GM13977 (cell line): ENCODE data around the gene BCO2.
"Not testable (repeated sequence)": the region's sequence is repeated elsewhere in the genome, so short reads cannot be mapped to it uniquely, and the experiment has no call there.

Experiments
- DNase-seq: peaks from one replicate; pipeline ENCODE4 v3.0.0; 2012; ENCODE audit warnings: low spot score
- CTCF ChIP-seq: IDR thresholded peaks from 2 replicates; pipeline ENCODE4 v1.5.1; 2012; ENCODE audit warnings: mild to moderate bottlenecking, control low read depth; ENCODE audit not compliant: insufficient read depth; ENCODE audit errors: extremely low read depth, missing control alignments
- in situ Hi-C: fragments of 300-500 bp; cut with MboI; formaldehyde crosslinking; loops from one replicate; pipeline ENCODE4 v1.12.0; 2022; ENCODE audit warnings: low sequenced_read_pairs, low pct_unique_long_range_greater_than_20kb, mixed read lengths, inconsistent platforms; ENCODE audit not compliant: unreplicated experiment

Gene BCO2

GRCh38 chr11:112177589-112177988 lies 2.3 kb downstream of the BCO2 start:
- in situ Hi-C loops: no loop called here
- DNase-seq: no peak

DNA sequence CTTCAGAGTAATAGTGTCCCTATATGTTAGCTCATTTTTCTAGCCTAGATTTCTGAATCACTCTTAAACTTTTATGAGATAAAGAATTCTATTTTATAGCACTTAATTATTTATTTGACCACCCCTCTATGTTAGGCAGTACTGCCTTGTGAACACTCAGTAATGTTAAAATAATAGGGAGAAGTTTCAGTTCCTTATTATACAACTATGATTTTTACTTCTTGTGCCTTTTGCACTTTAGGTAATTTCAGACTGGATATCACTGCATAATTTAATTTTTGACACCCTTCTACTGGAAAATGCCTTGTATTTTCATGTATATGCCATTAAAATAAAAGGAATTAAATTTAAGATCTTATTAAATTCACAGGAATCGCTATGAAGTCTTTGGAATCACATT lies 3.1 kb downstream of the BCO2 start:
- no peak for TF ChIP-seq CTCF
- DNase-seq: no peak
- in situ Hi-C loops: no loop called here

More at GRCh38 chr11:112177589-112177988, 2.3 kb downstream of the BCO2 start:
- TF ChIP-seq CTCF: no peak

DNA sequence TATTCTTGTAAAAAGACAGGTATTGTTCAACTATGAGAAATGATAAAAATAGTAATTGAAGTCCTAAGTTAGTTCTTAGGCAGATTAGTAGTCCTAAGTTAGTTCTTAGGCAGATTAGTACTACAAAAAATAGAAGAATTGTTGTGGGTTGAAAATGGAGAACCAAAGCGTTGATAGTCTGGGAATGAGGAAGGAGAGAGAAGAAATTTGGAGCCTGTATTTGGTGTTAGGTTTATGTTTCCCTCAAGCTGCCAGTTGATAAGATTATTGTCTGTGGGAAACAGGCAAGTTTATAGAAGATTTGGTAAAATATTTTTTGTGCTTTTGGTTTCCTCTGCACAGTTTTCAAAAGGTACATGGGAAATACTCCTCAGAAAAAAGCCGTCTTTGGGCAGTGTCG lies 3.6 kb downstream of the BCO2 start:
- in situ Hi-C loops: no loop called here

DNA sequence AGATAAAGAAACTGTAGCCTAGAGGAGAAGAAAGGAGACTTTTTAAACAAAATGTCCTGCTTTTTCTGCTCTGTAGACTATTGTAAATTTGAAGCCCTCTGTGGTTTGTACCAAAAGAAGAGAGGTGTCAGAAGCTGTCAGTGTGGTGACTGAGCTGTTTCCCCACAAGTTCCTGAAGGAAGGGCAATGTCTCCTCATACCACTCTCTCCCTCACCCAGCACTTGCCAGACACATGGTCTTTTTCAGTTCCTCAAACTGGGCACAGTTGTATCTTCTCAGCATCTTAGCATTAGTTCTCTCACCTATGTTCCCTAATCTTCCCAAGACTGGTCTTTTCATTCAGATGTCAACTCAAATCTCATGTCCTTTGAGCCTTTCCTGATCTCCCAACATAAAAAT lies 4.3 kb downstream of the BCO2 start:
- no peak for DNase-seq
- TF ChIP-seq CTCF: no peak
- in situ Hi-C loops: no loop called here

More for the DNA sequence above, 3.6 kb downstream of the BCO2 start:
- TF ChIP-seq CTCF: no peak
- DNase-seq: no peak

GRCh38 chr11:112182867-112183266 lies 7.6 kb downstream of the BCO2 start:
- TF ChIP-seq CTCF: no peak
- DNase-seq: no peak
- in situ Hi-C loops: no loop called here

GRCh38 chr11:112185883-112186282 lies 10.6 kb downstream of the BCO2 start:
- in situ Hi-C loops: no loop called here
- no peak for TF ChIP-seq CTCF
- no peak for DNase-seq

GRCh38 chr11:112186304-112186703 lies 11.0 kb downstream of the BCO2 start:
- in situ Hi-C loops: no loop called here
- no peak for DNase-seq
- no peak for TF ChIP-seq CTCF

DNA sequence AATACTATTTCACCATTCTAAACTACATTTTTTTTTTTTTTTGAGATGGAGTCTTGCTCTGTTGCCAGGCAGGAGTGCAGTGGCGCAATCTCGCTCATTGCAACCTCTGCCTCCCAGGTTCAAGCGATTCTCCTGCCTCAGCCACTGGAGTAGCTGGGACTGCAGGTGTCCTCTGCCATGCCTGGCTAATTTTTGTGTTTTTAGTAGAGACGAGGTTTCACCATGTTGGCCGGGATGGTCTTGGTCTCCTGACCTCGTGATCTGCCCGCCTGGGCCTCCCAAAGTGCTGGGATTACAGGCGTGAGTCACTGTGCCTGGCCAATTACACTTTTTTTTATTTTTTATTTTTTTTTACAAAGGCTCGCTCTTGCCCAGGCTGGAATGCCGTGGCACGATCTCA lies 19.8 kb downstream of the BCO2 start:
- DNase-seq, in situ Hi-C loops: not testable (repeated sequence)
